Fibroblast of lung (primary cell): ENCODE data around the gene CBLC.

Experiments used
- EZH2 ChIP-seq: IDR thresholded peaks from 2 replicates; pipeline ENCODE4 v1.5.1; 2012; ENCODE audit warnings: low read length, control low read depth, mild to moderate bottlenecking; ENCODE audit errors: missing control alignments
- TF ChIP-seq, protein P1 (sequence below), 2 donors: IDR thresholded peaks in 1 of 2; conservative IDR thresholded peaks in 1 of 2; 1 replicate in 1 of 2; 2 replicates in 1 of 2; pipeline ENCODE4 v1.5.1; 2011 to 2012; ENCODE audit warnings: low read length in 2 of 2, control low read depth in 1 of 2, inconsistent platforms in 1 of 2, low read depth in 1 of 2, mild to moderate bottlenecking in 1 of 2

DNA sequence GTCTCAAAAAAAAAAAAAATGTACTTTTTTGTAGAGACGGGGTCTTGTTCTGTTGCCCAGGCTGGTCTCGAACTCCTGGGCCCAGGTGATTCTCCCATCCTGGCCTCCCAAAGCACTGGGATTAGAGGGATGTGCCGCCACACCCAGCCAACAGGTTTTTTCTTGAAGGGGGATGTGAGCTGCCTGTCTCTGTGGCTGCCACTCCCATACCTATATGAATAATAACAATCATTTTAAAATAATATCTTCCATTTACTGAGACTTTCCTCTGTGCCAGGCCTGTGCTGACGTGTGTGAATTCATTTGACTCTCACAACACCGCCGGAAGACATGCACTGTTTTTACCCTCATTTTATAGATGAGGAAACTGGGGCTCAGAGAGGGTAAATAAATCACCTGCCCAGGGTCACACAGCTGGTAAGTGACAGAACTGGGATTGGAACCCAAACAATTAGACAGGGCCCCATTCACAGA lies 36.4 kb upstream of the CBLC start:
- TF ChIP-seq EZH2: no peak
- TF ChIP-seq, protein P1, sequence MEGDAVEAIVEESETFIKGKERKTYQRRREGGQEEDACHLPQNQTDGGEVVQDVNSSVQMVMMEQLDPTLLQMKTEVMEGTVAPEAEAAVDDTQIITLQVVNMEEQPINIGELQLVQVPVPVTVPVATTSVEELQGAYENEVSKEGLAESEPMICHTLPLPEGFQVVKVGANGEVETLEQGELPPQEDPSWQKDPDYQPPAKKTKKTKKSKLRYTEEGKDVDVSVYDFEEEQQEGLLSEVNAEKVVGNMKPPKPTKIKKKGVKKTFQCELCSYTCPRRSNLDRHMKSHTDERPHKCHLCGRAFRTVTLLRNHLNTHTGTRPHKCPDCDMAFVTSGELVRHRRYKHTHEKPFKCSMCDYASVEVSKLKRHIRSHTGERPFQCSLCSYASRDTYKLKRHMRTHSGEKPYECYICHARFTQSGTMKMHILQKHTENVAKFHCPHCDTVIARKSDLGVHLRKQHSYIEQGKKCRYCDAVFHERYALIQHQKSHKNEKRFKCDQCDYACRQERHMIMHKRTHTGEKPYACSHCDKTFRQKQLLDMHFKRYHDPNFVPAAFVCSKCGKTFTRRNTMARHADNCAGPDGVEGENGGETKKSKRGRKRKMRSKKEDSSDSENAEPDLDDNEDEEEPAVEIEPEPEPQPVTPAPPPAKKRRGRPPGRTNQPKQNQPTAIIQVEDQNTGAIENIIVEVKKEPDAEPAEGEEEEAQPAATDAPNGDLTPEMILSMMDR (conservative IDR thresholded peaks at IDR 0.05 in 1 of 2, IDR thresholded peaks at IDR 0.05 in 1 of 2; ENCODE audit: low read depth in 1 of 2, low read length in 2 of 2): no peak
